ENCODE measurements around the gene IL4R. TPM values are rescaled to one million over a fixed set of nuclear protein-coding genes. Genes with fewer than 3 reads are reported as not detected.

IL4R gene
- total and polyA plus RNA-seq, 2 of the 13 experiments (the other 11 are each of a cell fraction or from before 2014, with no cell fraction given), result 15.9 to 49.6 TPM

- TF ChIP-seq ZNF318 (CRISPR knock-in tag; IDR thresholded peaks at IDR 0.05), result no peak
Measured at GRCh38 chr16:27298132-27298531, 15.6 kb upstream of the IL4R start (continued).

GRCh38 chr16:27301236-27301861, 12.4 kb upstream of the IL4R start:
- ATAC-seq, result no peak
- intact Hi-C loops (cut with micrococcal nuclease; ENCODE audit: unreplicated experiment), result no loop called here
- CTCF ChIA-PET (ENCODE audit: low intra/inter-chr PET ratio, low total read pairs), result no interaction called here
- H3K9me3 ChIP-seq (ENCODE audit: low read length), result no peaks in the 10 kb centered on the region
- BruUV-seq (replicated peaks), result no TSS peak
- DNase-seq (ENCODE audit: low spot score), result no peak
- FAIRE-seq, result no peak
- H3K27ac ChIP-seq (ENCODE audit: extremely low read length, insufficient read depth, low read length), result no peak overlapping the region
- H2AFZ ChIP-seq (ENCODE audit: low read length), result no peak overlapping the region
- WGBS (ENCODE audit: low lambda C conversion rate), result 68% methylated on average over 3 of the region's 3 CpGs
- no peaks in the 10 kb centered on the region for H3K4me1 ChIP-seq (ENCODE audit: insufficient read depth, low read length)
- no peaks in the 10 kb centered on the region for H4K20me1 ChIP-seq (ENCODE audit: insufficient read depth, low read length)
- no peak overlapping the region for H3K9ac ChIP-seq (ENCODE audit: insufficient read depth, low read depth, low read length)
- H3K4me3 ChIP-seq (replicated peaks in 1 of 3; ENCODE audit: insufficient read depth in 1 of 3, low read depth in 2 of 3, low read length in 3 of 3), result no peak overlapping the region
- no peaks in the 10 kb centered on the region; a peak in 2 of 5 replicates for H3K27me3 ChIP-seq (ENCODE audit: control insufficient read depth in 1 of 2, insufficient read depth in 2 of 2, low read length in 2 of 2)
- POLR2A ChIA-PET, result interaction anchor here (1.4 kb wide), 1 partner anchor 33 kb away, joined by 4 read pairs; the partner anchor contains the start of gene NSMCE1
- H3K36me3 ChIP-seq (replicated peaks in 1 of 2; ENCODE audit: control insufficient read depth in 1 of 2, insufficient read depth in 2 of 2, low read length in 2 of 2), result no peaks in the 10 kb centered on the region
- no peak overlapping the region for H3K4me2 ChIP-seq (ENCODE audit: low read depth, low read length)
- in situ Hi-C loops (cut with HindIII; ENCODE audit: extremely low pct_ligation_motif_present, low pct_unique_long_range_greater_than_20kb), result no loop called here
- H3K79me2 ChIP-seq (ENCODE audit: insufficient read depth, low read length), result no peaks in the 10 kb centered on the region
- no peak for TF ChIP-seq NR3C1 (CRISPR knock-in tag; IDR thresholded peaks at IDR 0.05)
- TF ChIP-seq ZNF292 (CRISPR knock-in tag; IDR thresholded peaks at IDR 0.05; ENCODE audit: borderline replicate concordance, low read depth), result no peak
- TF ChIP-seq MXD4 (CRISPR knock-in tag; IDR thresholded peaks at IDR 0.05), result no peak
- TF ChIP-seq DRAP1 (CRISPR knock-in tag; IDR thresholded peaks at IDR 0.05), result no peak
- no peak for TF ChIP-seq MLLT10 (CRISPR knock-in tag; IDR thresholded peaks at IDR 0.05)
- no peak for TF ChIP-seq BATF2 (CRISPR knock-in tag; IDR thresholded peaks at IDR 0.05)
- no peak for TF ChIP-seq ZNF687 (CRISPR knock-in tag; IDR thresholded peaks at IDR 0.05)

Data from HepG2 (cell line).